Myometrial cell (primary cell): ENCODE results near the gene SS18. TPM values are rescaled to one million over a fixed set of nuclear protein-coding genes. Genes with fewer than 3 reads are reported as not detected.

Experiments used
- total RNA-seq: library from RNA; depleted of rRNA; stranded (reverse); fragments of >200 nt; gene quantifications from 2 replicates; pipeline ENCODE4 v1.2.3, GENCODE V29; 2015

The SS18 gene
- total RNA-seq, result 56.8 and 63.6 TPM in 2 replicates

GRCh38 chr18:26090130-26091046, at the start of gene SS18:
Gene SS18 (minus strand): TSS chr18:26090613. CDS start chr18:26090569, 44 bp downstream.

DNA sequence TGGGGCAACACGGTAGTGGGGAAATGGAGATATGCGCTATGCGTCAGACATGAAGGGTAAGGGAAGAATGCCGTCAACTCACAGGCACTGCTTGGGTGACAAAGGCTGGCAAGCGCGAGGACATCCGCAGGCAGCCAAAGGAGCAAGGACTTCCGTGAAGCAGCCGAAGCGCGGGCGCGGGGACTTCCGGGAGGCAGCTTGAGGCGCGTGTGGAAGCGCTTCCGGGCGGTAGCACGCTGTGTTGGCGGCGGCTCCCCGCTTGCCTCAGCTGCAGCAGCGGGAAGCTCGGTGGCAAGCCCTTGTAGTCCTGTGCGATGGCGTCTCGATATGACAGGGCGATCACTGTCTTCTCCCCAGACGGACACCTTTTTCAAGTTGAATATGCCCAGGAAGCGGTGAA, 43.2 kb upstream of the SS18 start, which contains the start of gene PSMA8:
Gene PSMA8, plus strand, starts transcription at position 218 of the 400 bp plus-strand sequence. Its CDS starts 97 bp downstream, at position 315.

Other genes with a start within 250 kb of the SS18 start
- gene PSMA8, start 43.3 kb upstream of the SS18 start, total RNA-seq, result not detected in 2 replicates
- gene TAF4B, start 135.8 kb upstream of the SS18 start, total RNA-seq, result 0.29 and 0.53 TPM in 2 replicates